Measurements from ENCODE around the gene TMEM181. TPM values are rescaled to one million over a fixed set of nuclear protein-coding genes. Genes with fewer than 3 reads are reported as not detected.

TMEM181 gene
- total RNA-seq, 1 donor from 2014 or later: 31.0 TPM

DNA sequence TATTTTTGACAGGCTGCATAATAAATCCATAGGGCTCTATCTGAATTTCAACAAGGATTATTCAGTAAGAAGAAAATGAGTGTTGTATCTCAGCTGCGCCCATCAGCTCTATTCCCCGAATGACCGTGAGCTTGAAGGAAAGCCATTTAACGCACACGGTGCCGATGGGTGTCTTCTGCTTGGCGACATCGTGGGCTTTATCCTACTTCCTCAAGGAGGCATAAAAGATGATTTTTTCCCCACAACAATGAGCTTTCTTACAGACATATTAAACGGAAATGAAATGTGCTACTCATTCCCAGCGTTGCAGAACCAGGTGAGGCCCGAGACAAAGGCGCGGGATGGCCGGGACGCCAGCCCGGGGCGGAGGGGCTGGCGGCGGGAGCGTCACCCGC, 83.9 kb downstream of the TMEM181 start:
- H3K36me3 Mint-ChIP-seq (ENCODE audit: low read depth, unreplicated experiment): peaks cover 9% of the 10 kb centered on the region

DNA sequence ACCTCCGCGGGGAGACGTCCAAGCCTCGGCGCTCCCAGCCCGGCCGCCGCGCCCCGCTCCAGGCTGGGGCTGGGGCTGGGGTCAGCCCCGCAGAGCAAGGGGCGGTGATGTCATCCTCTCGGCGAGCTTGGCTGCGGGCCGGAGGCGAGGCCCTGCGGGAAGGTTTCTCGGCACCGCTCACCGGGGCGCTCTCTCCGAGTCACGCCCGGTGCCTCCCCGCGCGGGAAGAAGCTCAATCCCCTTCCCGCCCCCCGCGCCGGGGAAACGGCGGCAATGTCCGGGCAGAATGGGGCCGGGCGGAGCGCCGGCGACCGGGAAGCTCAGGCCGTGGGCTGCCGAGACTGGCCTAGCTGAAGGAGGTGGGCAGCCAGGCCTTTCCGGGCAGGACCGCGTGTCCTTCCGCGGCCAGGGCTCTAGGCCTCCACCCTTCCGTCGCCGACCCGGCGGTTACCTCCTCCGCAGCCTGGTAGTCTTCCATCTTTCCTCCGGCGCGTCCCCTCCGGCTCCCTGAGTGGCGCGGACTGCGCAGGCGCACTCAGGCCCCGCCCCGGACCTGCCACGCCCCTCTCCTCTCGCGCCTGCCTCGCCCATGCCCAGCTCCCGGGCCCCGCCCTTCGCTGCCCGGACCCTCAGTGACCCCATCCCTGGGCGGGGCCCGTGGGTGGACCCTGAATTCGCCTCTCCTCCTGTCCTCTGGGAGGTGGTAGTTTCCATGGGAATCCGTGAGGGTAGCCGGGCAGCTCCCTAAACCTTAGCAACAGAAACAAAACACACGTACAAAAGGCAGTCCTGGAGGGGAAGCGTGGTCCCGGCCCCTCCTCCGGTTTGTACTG, 84.6 kb downstream of the TMEM181 start, which contains the start of gene DYNLT1:
DYNLT1 (minus strand) TSS at position 513 of the 833 bp plus-strand sequence; CDS start at position 478, 35 bp downstream.
- H3K9me3 Mint-ChIP-seq (ENCODE audit: unreplicated experiment): no peaks in the 10 kb centered on the region
- H3K4me3 ChIP-seq (ENCODE audit: insufficient read depth, low read depth, low read length): peak within 1 kb of the TSS; percentile 94
- FAIRE-seq: no peak
- H3K4me3 Mint-ChIP-seq (ENCODE audit: unreplicated experiment): peak within 1 kb of the TSS; percentile 99
- no peaks in the 10 kb centered on the region for H3K36me3 ChIP-seq (ENCODE audit: insufficient read depth, low read length)
- peaks cover 36% of the 10 kb centered on the region for H3K4me1 Mint-ChIP-seq (ENCODE audit: low read depth, unreplicated experiment)
- peaks cover 50% of the 10 kb centered on the region for H3K79me2 ChIP-seq (ENCODE audit: insufficient read depth, low read length)
- H3K4me2 ChIP-seq (ENCODE audit: low read length): peak within 1 kb of the TSS; percentile 85
- no peaks in the 10 kb centered on the region for H3K9me3 ChIP-seq (ENCODE audit: insufficient read depth, low read depth, low read length)
- H3K27me3 Mint-ChIP-seq (ENCODE audit: low read depth, unreplicated experiment): no peaks in the 10 kb centered on the region
- TF ChIP-seq EZH2 (IDR thresholded peaks at IDR 0.05; ENCODE audit: insufficient read depth, low read length): no peak
- TF ChIP-seq, protein P1, sequence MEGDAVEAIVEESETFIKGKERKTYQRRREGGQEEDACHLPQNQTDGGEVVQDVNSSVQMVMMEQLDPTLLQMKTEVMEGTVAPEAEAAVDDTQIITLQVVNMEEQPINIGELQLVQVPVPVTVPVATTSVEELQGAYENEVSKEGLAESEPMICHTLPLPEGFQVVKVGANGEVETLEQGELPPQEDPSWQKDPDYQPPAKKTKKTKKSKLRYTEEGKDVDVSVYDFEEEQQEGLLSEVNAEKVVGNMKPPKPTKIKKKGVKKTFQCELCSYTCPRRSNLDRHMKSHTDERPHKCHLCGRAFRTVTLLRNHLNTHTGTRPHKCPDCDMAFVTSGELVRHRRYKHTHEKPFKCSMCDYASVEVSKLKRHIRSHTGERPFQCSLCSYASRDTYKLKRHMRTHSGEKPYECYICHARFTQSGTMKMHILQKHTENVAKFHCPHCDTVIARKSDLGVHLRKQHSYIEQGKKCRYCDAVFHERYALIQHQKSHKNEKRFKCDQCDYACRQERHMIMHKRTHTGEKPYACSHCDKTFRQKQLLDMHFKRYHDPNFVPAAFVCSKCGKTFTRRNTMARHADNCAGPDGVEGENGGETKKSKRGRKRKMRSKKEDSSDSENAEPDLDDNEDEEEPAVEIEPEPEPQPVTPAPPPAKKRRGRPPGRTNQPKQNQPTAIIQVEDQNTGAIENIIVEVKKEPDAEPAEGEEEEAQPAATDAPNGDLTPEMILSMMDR (IDR thresholded peaks at IDR 0.05; ENCODE audit: insufficient read depth, low read depth, low read length): no peak
- peaks cover 44% of the 10 kb centered on the region for H3K4me1 ChIP-seq (ENCODE audit: insufficient read depth, low read length)
- H3K27ac ChIP-seq (ENCODE audit: low read depth, low read length): peak within 1 kb of the TSS; percentile 98
- H3K36me3 Mint-ChIP-seq (ENCODE audit: low read depth, unreplicated experiment): peaks cover 9% of the 10 kb centered on the region
- DNase-seq (ENCODE audit: low read depth): peak; percentile 76
- peak within 1 kb of the TSS; percentile 97 for H3K27ac Mint-ChIP-seq (ENCODE audit: unreplicated experiment)
- peak within 1 kb of the TSS; percentile 72 for H2AFZ ChIP-seq (ENCODE audit: low read depth, low read length)
- H3K9ac ChIP-seq (ENCODE audit: low read length): peak within 1 kb of the TSS; percentile 99
- H4K20me1 ChIP-seq (ENCODE audit: insufficient read depth, low read length): peaks cover 26% of the 10 kb centered on the region
- H3K27me3 ChIP-seq (ENCODE audit: insufficient read depth, low read length): no peaks in the 10 kb centered on the region

More for the DNA sequence above, 83.9 kb downstream of the TMEM181 start:
- Mint-ChIP-seq H3K4me1 (ENCODE audit: low read depth, unreplicated experiment) (peaks cover 33% of the 10 kb centered on the region), H3K27me3 (ENCODE audit: low read depth, unreplicated experiment) (no peaks in the 10 kb centered on the region), H3K4me3 (ENCODE audit: unreplicated experiment) (peak overlapping the region; percentile 99), H3K9me3 (ENCODE audit: unreplicated experiment) (no peaks in the 10 kb centered on the region), H3K27ac (ENCODE audit: unreplicated experiment) (peak overlapping the region; percentile 97)
- Histone ChIP-seq H3K36me3 (ENCODE audit: insufficient read depth, low read length) (no peaks in the 10 kb centered on the region), H3K9ac (ENCODE audit: low read length) (peak overlapping the region; percentile 99), H2AFZ (ENCODE audit: low read depth, low read length) (peak overlapping the region; percentile 7), H3K4me2 (ENCODE audit: low read length) (peak overlapping the region; percentile 85), H3K27me3 (ENCODE audit: insufficient read depth, low read length) (no peaks in the 10 kb centered on the region), H3K4me1 (ENCODE audit: insufficient read depth, low read length) (peaks cover 38% of the 10 kb centered on the region), H3K79me2 (ENCODE audit: insufficient read depth, low read length) (peaks cover 56% of the 10 kb centered on the region), H3K9me3 (ENCODE audit: insufficient read depth, low read depth, low read length) (no peaks in the 10 kb centered on the region), H3K4me3 (ENCODE audit: insufficient read depth, low read depth, low read length) (peak overlapping the region; percentile 94), H3K27ac (ENCODE audit: low read depth, low read length) (peak overlapping the region; percentile 98), H4K20me1 (ENCODE audit: insufficient read depth, low read length) (peaks cover 32% of the 10 kb centered on the region)
- DNase-seq (ENCODE audit: low read depth) (no peak), FAIRE-seq (no peak)
- TF ChIP-seq EZH2 (IDR thresholded peaks at IDR 0.05; ENCODE audit: insufficient read depth, low read length): no peak
- TF ChIP-seq, protein P1 (IDR thresholded peaks at IDR 0.05; ENCODE audit: insufficient read depth, low read depth, low read length): no peak
